GM23338 (cell line): ENCODE results near the gene HLA-DQB1.

Experiments used
- CREB1 ChIP-seq: fragments of 250-450 bp; sonication (Bioruptor Pico); IDR thresholded peaks from 2 replicates; pipeline ENCODE4 v1.5.0; 2020; ENCODE audit warnings: low read depth, mild to moderate bottlenecking, moderate library complexity
- EZH2 ChIP-seq: fragments of 200-600 bp; sonication (generic); IDR thresholded peaks from one replicate; pipeline ENCODE4 v1.8.0; 2017; ENCODE audit warnings: antibody characterized with exemption, mild to moderate bottlenecking, low read depth; ENCODE audit not compliant: unreplicated experiment
- EZH2phosphoT487 ChIP-seq: fragments of 200-600 bp; sonication (generic); IDR thresholded peaks from one replicate; pipeline ENCODE4 v1.8.1; 2018; ENCODE audit warnings: antibody characterized with exemption; ENCODE audit not compliant: unreplicated experiment
- POLR2AphosphoS5 ChIP-seq: IDR thresholded peaks from 2 replicates; pipeline ENCODE4 v1.6.1; 2016; ENCODE audit warnings: antibody characterized with exemption, low read depth
- ZNF114 ChIP-seq: fragments of 250-450 bp; sonication (Bioruptor Pico); IDR thresholded peaks from 2 replicates; pipeline ENCODE4 v1.5.0; 2020; ENCODE audit warnings: mild to moderate bottlenecking, moderate library complexity
- TF ChIP-seq, protein P1 (sequence below), 2 experiments: fragments of 200-600 bp in 1 of 2; sonication (generic) in 1 of 2; conservative IDR thresholded peaks; 2 replicates each; pipeline versions ENCODE4 v1.5.1 to v1.6.1; 2016 to 2017; ENCODE audit warnings: antibody characterized with exemption in 2 of 2, low read depth in 2 of 2, mild to moderate bottlenecking in 2 of 2, moderate library complexity in 1 of 2
- TF ChIP-seq, protein P2 (sequence below): IDR thresholded peaks from one replicate; pipeline ENCODE4 v1.6.1; 2018; ENCODE audit warnings: antibody characterized with exemption; ENCODE audit not compliant: unreplicated experiment

DNA sequence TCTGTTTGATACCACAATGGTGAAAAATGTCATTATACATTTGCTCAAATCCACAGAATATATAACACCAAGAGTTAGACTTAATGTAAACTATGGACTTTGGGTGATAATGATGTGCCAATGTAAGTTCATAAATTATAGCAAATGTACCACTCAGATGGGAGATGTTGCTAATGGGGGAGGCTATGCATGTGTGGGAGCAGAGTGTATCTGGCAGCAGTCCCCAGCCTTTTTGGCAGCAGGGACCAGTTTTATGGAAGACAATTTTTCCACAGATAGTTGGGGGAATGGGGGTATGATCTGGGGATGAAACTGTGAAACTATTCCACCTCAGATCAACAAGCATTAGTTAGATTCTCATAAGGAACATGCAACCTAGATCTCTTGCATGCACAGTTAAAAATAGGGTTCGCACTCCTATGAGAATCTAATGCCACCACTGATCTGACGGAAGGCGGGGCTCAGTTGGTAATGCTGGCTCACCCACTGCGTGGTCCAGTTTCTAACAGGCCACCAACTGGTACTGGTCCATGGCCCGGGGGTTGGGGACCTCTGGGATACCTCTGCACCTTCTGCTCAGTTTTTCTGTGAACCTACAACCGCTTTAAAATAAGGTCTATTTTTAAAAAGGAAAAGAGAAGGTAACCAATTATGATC lies 21.3 kb downstream of the HLA-DQB1 start:
- TF ChIP-seq POLR2AphosphoS5 = no peak
- no peak for TF ChIP-seq ZNF114
- TF ChIP-seq, protein P1, sequence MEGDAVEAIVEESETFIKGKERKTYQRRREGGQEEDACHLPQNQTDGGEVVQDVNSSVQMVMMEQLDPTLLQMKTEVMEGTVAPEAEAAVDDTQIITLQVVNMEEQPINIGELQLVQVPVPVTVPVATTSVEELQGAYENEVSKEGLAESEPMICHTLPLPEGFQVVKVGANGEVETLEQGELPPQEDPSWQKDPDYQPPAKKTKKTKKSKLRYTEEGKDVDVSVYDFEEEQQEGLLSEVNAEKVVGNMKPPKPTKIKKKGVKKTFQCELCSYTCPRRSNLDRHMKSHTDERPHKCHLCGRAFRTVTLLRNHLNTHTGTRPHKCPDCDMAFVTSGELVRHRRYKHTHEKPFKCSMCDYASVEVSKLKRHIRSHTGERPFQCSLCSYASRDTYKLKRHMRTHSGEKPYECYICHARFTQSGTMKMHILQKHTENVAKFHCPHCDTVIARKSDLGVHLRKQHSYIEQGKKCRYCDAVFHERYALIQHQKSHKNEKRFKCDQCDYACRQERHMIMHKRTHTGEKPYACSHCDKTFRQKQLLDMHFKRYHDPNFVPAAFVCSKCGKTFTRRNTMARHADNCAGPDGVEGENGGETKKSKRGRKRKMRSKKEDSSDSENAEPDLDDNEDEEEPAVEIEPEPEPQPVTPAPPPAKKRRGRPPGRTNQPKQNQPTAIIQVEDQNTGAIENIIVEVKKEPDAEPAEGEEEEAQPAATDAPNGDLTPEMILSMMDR (conservative IDR thresholded peaks at IDR 0.05; ENCODE audit: low read depth in 2 of 2) = no peak
- TF ChIP-seq EZH2 = no peak
- TF ChIP-seq, protein P2, sequence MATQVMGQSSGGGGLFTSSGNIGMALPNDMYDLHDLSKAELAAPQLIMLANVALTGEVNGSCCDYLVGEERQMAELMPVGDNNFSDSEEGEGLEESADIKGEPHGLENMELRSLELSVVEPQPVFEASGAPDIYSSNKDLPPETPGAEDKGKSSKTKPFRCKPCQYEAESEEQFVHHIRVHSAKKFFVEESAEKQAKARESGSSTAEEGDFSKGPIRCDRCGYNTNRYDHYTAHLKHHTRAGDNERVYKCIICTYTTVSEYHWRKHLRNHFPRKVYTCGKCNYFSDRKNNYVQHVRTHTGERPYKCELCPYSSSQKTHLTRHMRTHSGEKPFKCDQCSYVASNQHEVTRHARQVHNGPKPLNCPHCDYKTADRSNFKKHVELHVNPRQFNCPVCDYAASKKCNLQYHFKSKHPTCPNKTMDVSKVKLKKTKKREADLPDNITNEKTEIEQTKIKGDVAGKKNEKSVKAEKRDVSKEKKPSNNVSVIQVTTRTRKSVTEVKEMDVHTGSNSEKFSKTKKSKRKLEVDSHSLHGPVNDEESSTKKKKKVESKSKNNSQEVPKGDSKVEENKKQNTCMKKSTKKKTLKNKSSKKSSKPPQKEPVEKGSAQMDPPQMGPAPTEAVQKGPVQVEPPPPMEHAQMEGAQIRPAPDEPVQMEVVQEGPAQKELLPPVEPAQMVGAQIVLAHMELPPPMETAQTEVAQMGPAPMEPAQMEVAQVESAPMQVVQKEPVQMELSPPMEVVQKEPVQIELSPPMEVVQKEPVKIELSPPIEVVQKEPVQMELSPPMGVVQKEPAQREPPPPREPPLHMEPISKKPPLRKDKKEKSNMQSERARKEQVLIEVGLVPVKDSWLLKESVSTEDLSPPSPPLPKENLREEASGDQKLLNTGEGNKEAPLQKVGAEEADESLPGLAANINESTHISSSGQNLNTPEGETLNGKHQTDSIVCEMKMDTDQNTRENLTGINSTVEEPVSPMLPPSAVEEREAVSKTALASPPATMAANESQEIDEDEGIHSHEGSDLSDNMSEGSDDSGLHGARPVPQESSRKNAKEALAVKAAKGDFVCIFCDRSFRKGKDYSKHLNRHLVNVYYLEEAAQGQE = no peak
- no peak for TF ChIP-seq CREB1
- TF ChIP-seq EZH2phosphoT487 = no peak
